GM18502 (cell line): ENCODE measurements around the gene KIAA0513.

Experiments used
- ATAC-seq: cut with Tn5 transposase; IDR thresholded peaks from one replicate; pipeline ENCODE4 v1.9.1; 2021; ENCODE audit warnings: mild to moderate bottlenecking; ENCODE audit not compliant: unreplicated experiment, poor library complexity

KIAA0513 gene

DNA sequence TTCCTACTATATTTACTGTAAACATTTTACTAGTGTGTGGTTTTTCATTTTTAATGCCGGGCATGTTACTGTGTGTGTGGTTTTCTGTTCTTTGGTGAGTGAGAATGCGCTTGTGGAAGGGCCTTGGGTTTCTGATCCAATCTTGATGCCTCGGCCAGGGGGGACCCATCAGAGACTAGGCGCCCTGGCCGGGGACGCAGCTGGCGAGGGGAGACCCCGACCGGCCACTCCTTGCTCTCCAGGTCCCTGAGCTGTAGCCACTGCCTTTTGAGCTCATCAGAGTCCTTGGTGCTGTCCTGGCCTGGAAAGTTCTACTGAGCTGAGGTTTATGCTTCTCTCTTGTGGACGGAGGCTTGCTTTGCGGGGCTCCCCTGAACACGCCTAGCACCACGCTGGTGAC is 37.5 kb downstream of the KIAA0513 start:
- no peak for ATAC-seq

DNA sequence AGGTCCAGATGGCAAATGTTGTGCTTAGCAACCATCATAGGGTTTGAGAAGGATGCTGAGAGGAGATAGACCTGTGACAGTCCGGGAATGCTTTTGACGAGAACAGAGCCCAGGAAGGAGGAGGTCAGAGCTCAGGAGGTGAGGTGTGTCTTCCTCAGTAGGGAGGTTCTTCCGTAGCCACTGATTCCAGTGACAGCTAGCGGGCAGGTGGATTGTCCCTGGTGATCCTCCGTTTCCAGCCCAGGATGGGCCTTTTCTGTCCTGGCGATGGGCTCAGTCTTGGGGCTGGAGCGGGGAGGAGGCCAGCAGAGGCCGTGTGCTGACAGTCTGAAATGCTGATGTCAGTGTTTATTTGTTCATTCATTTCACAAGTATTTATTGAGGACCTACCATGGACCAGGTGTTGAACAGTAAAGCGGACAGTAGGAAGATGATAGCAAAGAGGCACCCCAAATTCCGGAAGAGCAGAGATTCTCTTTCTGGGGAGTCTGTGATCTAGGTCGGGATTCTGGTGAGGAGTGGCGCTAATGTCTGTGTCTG is 38.8 kb downstream of the KIAA0513 start:
- no peak for ATAC-seq

GRCh38 chr16:85067024-85067423 is 39.4 kb downstream of the KIAA0513 start:
- no peak for ATAC-seq

GRCh38 chr16:85067426-85067825 is 39.8 kb downstream of the KIAA0513 start:
- ATAC-seq: no peak

DNA sequence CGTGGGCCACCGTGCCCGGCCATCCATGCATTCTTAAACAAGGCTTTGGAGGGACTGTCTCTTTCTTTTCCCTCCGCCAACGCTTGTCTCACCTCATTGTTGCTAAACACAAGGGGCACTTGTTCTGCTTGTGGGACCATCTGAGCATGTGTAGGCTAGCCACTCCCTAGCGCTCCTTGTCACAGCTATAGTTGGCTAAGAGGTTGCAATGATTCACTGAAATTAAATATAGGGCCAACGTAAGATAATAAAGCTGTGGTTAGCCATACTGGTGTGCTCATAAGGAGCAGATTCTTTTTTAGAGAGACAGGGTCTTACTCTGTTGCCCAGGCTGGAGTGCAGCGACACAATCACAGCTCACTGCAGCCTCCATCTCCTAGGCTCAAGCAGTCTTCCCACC is 41.2 kb downstream of the KIAA0513 start:
- ATAC-seq: no peak

GRCh38 chr16:85069171-85069570 is 41.6 kb downstream of the KIAA0513 start:
- ATAC-seq: no peak

DNA sequence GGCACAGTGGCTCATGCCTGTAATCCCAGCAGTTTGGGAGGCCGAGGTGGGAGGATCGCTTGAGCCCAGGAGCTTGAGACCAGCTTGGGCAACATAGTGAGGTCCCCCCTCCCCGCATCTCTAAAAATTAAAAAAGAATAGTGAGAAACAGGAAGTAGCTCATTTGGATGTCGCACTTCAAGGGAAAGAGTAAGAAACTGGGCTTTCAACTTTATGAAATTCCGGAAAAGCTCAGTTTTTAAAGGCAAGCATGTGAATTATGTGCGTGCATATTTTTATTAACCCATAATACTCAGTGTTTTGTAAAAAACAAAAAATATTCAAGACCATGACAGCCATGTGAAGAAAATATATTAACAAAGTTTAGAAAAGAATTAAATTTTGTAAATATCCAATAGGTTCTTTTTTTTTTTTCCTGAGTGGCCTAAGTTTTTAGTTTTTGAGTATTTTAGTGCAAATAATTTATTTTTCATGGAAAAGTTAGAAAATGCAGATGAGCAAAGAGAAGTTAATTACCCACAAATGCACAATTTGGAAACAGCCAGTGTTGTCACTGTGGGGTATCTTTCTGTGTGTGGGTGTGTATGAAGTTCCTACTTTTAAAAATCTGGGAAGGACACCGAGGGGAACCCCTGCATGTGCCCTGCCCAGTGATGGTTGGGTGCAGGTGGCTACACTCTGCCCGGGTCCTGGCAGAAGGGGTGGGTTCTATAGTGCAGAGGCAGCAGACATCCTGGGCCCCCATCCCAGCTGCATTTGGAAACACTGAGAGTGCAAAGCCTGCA is 44.7 kb downstream of the KIAA0513 start:
- ATAC-seq: no peak

DNA sequence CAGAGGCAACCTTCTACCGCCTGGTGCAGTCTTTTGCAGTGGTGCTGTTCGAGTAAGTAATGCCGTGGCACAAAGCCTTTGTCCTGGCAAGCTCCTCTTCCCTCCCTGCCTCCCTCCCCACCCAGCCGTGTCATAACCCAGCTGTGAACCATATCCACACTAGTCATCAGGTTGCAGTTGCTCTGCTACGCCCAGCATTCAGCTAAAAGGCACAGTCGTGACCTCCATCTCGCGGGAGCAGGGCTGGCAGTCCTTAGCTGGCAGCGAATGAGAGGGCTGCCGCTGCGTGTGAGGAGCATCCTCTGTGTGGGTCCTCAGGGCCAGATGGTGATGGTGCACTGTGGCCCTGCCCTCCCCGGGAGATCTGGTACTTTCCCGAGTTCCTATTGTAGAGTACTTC is 45.4 kb downstream of the KIAA0513 start:
- no peak for ATAC-seq

DNA sequence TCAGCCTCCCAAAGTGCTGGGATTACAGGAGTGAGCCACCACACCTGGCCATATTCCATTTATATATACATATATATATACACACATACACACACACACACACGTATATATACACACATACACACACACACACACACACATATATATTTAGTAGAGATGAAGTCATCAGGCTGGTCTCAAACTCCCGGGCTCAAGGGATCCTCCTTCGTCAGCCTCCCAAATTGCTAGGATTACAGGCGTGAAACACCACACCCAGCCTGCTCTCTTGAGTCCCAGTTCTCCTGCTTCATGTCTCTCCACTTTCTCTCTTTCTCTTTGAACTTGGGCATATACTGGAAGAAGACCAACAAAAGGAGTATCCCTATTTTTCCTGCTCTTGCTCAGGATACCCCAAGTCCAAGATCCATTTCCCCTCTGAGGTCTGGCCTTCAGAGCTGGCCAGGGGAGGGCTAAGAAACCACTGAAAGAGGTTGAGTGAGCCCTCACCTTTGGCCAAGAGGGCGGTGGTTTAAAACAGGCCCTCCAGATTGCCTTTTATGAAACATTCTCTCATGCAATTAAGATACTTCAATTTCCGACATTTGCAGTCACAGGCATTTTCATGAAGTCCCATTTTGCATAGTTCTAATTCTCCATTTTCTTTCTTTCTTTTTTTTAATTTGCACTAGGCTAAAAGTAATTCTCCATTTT is 46.8 kb downstream of the KIAA0513 start:
- no peak for ATAC-seq

DNA sequence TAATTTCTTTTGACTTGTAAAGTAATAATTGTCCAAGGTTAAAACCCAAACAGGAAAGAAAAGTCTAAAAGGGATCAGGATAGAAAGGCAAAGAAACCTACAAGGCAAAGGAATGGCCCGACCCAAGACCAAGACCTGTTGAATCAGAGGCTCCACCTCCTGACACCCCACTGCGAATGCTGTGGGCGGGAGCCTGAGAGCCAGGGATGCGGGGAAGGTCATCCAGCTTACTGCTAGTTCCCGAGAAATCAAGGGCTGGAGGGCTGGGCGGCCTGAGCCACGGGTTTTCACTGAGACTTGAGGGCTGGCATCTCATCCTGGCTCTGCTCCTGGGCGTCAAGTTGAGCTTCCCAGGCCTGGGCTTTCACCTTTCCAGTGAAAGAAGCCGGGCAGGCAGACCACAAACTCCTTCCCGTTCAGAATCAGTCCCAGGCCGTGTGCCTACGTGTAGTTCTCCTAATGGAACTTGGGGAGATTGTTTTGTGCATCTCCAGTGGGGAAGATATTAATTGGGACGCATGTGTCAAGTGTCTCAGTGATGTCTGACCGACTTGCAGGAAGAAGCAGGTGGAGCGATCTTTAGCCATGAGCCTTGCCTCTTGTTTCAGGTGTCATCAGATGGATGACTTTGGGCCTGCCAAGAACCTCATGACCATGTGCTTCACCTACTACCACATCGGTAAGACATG is 47.8 kb downstream of the KIAA0513 start:
- no peak for ATAC-seq

GRCh38 chr16:85077039-85077438 is 49.4 kb downstream of the KIAA0513 start:
- ATAC-seq: no peak

- no peak for ATAC-seq
Measured at GRCh38 chr16:85077576-85078125, 50.1 kb downstream of the KIAA0513 start.

GRCh38 chr16:85078226-85078625 is 50.6 kb downstream of the KIAA0513 start:
- no peak for ATAC-seq

- no peak for ATAC-seq
Measured at GRCh38 chr16:85078952-85079351, 51.4 kb downstream of the KIAA0513 start.

DNA sequence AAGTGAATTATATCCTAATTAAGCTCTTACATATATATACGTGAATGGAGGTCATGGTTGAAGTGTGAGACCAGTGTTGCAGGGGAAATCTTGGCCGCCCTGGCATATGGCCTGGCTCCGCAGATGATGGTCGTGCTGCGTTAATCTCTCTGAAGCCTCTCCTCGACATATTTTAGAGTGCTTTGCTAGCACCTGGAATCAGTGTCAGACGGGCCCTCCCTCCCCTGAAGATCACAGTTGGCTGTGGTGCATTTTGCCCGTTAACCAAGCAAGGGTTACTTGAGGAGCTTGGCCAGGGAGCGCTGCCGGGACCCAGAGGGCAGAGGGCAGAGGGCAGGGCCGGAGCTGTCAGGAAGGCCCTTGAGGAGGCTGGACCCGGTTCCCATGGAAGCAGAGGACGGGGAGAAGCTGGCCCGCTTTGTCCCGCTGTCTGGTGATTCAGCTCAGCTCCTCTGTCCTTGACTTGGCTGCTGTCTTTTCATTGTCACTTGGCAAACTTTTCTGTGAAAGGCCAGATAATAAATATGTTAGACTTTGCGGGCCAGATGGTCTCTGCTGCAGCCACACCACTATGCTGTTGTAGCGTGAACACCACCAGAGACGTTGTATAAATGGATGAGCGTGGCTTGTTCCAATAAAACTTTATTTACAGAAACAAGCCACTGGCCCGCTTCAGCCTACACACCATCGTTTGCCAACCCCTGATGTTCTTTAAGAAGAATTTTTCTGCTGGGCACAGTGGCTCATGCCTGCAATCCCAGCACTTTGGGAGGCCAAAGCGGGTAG is 52.4 kb downstream of the KIAA0513 start:
- no peak for ATAC-seq

DNA sequence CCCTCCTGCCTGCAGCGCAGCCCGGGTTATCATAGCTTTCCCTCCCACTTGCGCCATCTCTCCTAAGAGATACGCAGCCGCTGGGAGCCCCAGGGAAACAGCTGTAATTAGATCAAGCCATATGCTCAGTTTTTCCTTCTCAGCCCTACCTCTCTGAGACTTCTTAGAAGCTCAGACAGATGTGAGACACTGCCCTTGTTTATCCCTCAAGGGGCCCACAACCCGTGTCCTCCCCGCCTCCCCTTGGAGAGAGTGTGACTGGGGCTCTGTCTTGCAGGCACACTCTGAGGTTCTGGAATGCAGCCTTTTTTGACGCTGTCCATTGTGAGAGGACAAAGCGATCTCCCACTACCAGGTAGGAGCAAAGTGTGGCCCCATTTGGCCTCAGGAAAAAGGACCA is 53.4 kb downstream of the KIAA0513 start:
- no peak for ATAC-seq

GRCh38 chr16:85081765-85082164 is 54.2 kb downstream of the KIAA0513 start:
- ATAC-seq: no peak

DNA sequence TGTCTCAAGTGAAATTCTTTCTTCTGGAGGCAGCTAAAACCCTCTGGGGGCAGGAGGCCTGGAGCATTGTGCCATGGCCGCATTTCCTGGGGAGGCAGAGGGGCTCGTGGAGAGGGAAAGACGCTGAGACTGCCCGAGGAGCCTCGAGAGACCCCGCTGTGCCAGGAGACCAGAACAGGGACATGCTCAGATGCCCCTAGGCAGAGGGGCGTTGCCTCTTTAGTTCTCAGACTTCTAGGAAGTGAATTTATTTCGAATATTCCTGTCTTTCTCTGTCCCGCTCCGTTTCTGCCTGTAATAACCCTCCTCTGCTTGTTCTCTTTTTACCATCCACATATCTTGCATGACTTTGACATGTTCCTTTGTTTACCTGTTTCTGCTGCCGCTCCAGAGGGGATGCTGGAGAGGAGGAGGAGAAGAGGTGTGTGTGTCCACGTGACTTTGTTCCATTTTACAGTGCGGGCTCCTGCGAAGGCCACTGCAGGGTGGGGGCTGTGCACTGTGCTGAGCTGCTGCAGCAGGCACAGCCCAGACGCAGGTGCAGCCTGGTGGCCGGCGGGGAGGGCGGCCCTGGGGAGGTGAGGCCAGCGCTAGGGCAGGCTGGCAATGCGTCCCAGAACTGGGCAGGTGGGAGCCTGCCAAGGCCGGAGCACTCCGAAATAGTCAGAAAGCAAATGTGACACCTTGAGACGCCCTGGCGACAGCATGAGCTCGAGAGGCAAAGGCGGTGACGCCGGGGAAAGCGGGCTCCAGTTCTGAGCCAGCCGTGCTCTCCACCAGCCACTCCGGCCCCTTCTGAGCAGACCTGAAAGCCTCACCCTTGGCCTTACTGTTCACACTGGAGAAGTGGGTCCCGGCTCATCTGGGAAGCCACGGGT is 54.8 kb downstream of the KIAA0513 start:
- ATAC-seq: no peak

DNA sequence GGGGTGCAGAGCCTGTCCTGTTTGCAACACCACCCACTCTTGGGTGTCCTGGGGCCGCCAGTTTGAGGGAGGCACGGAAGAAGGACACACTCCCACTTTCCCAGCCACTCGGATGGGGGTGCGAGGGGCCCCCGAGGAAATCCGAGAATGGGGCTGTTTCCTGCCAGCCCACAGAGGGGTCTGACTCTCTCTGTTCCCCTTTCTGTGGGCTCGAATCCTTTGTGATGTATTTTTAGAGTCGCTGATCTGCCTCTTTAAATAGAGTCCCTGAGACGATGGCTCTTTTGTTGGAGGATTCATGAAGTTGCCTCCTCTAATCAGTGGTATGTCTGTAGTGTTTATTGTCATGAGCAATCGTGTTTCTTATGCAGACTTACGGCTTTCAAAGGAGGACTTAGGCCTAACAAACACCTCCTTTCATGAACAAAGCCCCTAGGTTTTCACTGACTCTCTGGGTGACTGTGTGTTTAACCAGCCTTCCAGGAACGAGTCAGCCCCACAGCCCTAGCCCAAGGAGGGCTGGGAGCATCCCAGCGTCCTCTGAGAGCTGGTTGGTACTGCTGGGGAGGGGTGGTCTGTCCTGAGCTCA is 55.5 kb downstream of the KIAA0513 start:
- no peak for ATAC-seq
